HG02870 (cell line): ENCODE data around the gene PI4KB.

Experiments used
- ATAC-seq: cut with Tn5 transposase; IDR thresholded peaks from one replicate; pipeline ENCODE4 v1.9.1; 2021; ENCODE audit warnings: mild to moderate bottlenecking, moderate library complexity; ENCODE audit not compliant: unreplicated experiment

Gene PI4KB

GRCh38 chr1:151312826-151313225 lies 14.4 kb downstream of the PI4KB start:
- ATAC-seq: no peak

- ATAC-seq: no peak
Measured at GRCh38 chr1:151312411-151312810, 14.8 kb downstream of the PI4KB start.

GRCh38 chr1:151311589-151312331 lies 15.5 kb downstream of the PI4KB start:
- no peak for ATAC-seq

- ATAC-seq: no peak
Measured at GRCh38 chr1:151311011-151311410, 16.2 kb downstream of the PI4KB start.

- no peak for ATAC-seq
Measured at GRCh38 chr1:151309811-151310323, 17.3 kb downstream of the PI4KB start.

GRCh38 chr1:151294742-151295462 lies 32.3 kb downstream of the PI4KB start:
- ATAC-seq: no peak

- ATAC-seq: no peak
Measured at GRCh38 chr1:151293093-151293492, 34.1 kb downstream of the PI4KB start.

GRCh38 chr1:151292207-151293030 lies 34.8 kb downstream of the PI4KB start:
- no peak for ATAC-seq

- no peak for ATAC-seq
Measured at GRCh38 chr1:151290709-151291303, 36.4 kb downstream of the PI4KB start.

GRCh38 chr1:151289991-151290708 lies 37.1 kb downstream of the PI4KB start:
- ATAC-seq: no peak

GRCh38 chr1:151289080-151289935 lies 37.9 kb downstream of the PI4KB start:
- ATAC-seq: no peak

GRCh38 chr1:151288502-151288901 lies 38.7 kb downstream of the PI4KB start:
- no peak for ATAC-seq

GRCh38 chr1:151287767-151288500 lies 39.3 kb downstream of the PI4KB start:
- ATAC-seq: no peak

GRCh38 chr1:151287341-151287699 lies 39.9 kb downstream of the PI4KB start:
- ATAC-seq: no peak

- no peak for ATAC-seq
Measured at GRCh38 chr1:151286619-151287340, 40.4 kb downstream of the PI4KB start.

GRCh38 chr1:151284013-151284577 lies 43.1 kb downstream of the PI4KB start:
- no peak for ATAC-seq

GRCh38 chr1:151282883-151283725 lies 44.1 kb downstream of the PI4KB start:
- ATAC-seq: no peak
